T47D (cell line): Measurements from ENCODE around the gene ZNF618.

Experiments
- DNase-seq, 2 experiments: peaks; one replicate each; pipeline versions ENCODE4 v3.0.0 to v3.0.0-alpha.2; 2011 to 2012; ENCODE audit warnings: low read depth in 1 of 2, low spot score in 1 of 2
- JUND ChIP-seq: IDR thresholded peaks from 2 replicates; pipeline ENCODE4 v1.6.1; 2012; ENCODE audit warnings: low read depth
- in situ Hi-C: cut with HindIII; loops from 2 replicates; pipeline ENCODE4 v1.10.0; 2016; ENCODE audit warnings: low sequenced_read_pairs, low pct_unique_long_range_greater_than_20kb

Gene ZNF618

DNA sequence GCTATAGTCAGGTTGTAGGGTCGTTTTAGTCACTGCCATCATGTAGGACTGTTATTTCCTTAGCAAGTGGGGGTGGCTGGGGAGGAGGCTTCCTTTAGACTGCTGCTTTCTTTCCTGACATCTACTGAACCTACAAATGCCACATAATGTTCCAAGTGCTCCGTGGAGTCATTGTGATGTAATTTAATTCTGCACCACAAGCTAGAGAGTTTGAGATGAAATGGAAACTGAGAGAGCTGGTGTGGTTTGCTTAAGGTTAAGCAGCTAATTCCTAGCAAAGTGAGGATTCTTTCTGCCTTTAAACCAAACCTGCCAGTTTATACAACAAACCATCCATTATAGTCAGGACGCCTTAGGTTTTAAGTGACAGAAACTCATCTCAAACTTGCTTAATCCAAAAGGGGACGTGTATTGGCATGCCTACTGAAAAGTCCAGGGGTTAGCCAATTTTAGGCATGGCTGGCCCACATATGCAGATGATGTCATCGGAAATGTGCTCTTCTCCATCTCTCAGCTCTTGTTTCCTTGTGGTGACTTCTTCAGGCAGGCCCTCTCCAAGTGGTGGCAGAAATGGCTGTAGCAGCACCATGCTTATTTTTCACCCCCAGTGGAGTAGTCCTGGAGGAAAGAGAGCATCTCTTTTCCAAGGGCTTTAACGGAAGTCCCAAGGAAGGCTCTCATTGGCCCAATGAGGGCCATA, 30.5 kb downstream of the ZNF618 start:
- in situ Hi-C loops = no loop called here
- TF ChIP-seq JUND = no peak
- DNase-seq = no peak

DNA sequence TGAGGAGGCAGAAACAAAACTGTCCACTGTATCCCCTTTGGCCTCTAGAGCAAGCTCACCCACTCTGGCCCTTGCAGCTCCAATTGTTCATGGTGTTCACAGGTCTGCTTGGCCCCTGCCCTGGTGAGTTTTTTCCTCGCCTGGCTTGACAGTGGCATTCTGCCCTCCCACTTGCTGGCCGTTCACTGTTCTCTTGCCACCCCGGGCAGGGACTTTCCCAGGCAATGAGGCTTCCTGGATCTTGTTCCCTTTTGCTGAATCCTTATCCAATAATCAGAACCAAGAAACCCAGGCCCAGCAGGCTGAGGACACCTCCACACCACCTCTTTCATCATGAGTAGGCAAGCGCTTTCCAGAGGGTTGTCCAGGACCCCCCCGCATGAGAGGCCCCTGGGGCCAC, 31.2 kb downstream of the ZNF618 start:
- in situ Hi-C loops = no loop called here
- TF ChIP-seq JUND = no peak
- DNase-seq = no peak

DNA sequence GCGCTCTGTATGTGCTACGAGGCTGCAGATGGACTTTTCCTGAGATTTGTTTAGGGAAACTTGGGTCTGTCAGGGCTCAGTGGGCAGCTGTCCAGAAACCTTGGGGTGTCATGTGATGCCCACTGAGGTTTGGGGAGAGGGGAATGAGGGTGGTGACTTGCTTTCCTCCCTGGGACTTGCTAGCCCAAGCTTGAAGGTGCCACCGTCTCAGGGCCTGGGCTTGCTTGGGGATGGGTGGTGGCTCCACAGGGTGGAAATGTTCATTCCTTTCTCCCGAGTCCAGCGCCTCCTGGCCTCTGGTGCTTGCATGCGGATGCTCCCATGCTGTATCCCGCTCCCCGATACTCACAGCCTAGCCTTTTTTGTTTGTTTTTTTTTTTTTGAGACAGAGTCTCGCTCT, 33.3 kb downstream of the ZNF618 start:
- TF ChIP-seq JUND = no peak
- DNase-seq = no peak
- in situ Hi-C loops = no loop called here

DNA sequence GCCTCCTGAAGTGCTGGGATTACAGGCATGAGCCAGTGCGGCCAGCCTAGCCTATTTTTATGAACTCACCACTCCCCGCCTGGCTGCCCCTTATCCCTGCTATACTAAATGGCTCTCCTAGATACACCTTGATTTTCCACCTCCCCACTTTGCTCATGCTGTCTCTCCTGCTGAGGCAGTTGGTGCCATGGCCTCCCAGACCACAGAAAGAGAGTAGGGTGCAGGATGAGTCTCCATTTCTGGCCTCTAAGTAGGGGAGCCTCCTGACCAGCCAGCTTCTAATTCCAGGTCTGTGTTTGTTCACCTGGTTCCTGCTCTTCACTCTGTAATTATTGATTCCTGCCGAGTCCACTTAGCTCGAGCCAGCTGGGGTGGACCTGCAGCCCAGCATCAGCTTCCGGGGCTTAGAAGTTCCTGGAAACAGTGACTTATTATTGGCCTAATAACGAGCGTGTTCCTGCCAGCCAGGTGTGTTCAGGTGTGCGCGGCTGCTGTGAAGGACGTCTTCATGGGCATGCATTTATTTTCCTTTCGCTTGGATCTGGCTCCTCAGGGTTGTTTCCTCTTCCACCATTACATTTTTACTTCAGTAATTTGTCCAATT, 34.0 kb downstream of the ZNF618 start:
- no peak for DNase-seq
- no peak for TF ChIP-seq JUND
- in situ Hi-C loops = no loop called here

DNA sequence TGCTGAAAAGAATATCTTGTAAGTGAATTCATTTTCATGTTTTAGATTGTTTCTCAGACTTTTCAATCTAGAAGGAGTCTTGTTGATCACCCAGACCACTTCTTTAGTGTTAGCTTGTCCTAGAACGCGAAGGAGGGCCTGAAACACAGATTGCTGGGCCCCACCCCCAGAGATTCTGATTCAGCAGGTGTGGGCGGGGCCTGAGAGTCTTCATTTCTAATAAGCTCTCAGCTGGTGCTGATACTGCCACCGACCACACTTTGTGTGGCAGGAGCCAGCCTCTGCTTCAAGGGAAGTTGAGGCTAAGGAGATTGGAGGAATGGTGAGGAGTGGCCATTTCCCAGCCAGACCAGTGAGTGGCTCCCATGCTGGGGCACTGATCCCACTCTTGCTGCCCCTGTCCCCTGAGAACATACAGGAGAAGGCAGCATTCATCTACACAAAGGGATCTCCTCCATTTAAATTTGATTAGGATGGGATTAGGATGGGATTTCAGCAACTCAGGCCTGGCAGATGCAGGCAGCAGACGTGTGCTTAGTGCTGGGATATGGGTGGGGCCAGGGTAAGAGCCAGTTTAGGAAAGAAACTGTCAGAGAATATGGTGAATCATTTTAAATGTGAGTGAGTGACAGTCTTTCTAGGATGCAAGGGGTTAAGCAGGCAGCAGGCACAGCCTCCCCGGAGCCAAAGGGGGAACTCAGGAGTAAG, 35.9 kb downstream of the ZNF618 start:
- in situ Hi-C loops = no loop called here
- DNase-seq = no peak
- no peak for TF ChIP-seq JUND

DNA sequence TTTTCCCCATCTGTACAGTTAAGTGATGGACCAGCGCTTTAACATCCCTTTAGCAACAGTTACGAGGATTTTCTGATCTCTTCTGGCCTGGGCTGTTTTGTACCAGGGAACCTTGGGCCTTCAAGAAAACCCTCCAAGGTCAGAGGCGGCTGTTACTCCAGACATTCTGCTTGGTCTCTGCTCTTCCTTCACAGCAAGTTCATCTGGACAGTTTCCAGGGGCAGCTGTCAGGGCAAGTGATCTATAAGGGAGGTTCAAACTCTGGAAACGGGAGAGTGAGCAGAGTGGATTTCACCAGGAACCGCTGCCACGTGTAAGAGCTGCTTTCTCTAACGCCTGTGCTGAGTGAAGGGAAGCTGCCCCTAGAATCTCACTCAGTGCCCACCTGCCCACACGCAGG, 36.7 kb downstream of the ZNF618 start:
- no peak for TF ChIP-seq JUND
- no peak for DNase-seq
- in situ Hi-C loops = no loop called here

DNA sequence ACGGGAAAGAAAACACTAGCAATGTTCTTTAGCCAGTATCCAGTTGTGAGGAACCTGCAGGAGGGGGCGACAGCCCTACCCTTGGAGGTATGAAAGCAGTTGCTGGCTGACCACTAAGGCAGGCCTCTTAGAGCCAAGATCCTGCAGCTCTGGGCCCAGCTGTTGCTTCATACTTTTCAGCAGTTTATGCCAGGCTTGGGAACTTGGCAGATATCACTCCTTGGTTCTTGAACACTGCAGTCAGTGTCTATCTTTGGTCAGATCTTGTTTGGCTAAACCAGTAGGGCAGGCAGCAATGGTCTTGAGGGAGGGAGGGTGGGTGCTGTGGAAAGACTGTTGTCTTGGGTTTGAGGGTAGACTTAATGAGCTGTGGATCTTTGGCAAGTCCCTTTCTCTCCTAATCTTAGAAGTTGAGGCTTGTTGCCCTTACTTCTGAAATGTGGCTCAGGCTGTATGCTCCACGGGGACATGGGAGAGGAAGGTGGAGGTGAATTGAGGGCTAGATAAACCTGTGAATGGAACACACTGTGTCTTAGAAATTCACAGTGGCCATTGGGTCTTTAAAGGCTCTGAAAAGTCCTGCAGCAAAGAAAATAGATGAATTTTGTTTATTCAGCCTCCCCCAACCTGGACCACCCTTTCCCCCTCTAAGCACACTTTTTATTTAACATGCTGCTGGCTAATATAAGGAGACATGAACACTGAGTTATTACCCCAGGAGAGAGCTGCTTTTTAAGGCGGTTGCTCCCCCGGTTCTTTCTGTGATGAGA, 37.5 kb downstream of the ZNF618 start:
- DNase-seq = peak in 1 of 2 experiments; percentile 70
- in situ Hi-C loops = no loop called here
- TF ChIP-seq JUND = no peak

DNA sequence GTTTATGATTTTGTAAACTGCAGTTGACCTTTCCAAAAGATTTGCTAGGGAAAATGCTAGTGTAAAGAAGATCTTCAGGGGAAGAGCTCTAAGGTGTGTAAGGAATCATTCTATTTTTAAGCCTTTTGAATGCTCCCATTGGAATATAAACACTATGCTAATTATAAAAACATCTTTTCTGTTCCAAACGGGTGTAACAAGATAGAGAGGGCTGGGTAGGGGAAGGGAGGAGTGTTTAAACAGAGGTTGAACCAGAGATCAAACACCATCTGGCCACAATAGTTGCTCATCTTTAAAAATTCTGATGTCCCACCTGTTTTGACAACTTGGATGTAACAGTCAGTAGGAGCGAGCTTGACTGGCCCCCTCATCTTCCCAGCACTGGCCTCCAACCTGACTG, 38.4 kb downstream of the ZNF618 start:
- TF ChIP-seq JUND = no peak
- in situ Hi-C loops = no loop called here
- no peak for DNase-seq

DNA sequence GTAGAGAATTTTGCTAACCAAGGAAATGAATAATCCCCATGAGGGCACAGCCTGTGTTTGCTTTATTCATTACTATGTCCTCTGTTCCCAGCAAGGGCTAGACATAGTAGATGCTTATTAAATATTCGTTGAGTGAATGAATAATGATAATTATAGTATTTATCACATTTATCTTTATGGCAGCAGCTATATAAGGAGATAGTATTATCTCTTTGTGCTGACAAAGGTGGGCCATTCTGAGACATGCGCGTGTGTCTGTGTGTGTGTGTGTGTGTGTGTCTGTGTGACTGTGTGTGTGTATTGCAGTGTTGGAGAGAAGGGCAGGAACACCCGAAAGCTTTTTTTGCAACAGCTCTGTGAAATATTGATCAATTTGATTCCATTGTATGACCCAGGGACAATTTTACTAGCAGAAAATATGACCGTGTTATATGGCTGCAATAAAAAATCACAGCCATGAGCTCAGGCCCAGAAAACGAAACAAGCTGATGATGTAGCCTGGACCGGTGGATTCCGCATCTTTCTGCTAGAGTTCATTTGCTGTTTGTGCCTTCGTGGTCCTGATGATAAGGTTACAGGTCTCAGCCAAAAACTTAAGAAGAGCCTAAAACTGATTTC, 39.8 kb downstream of the ZNF618 start:
- no peak for DNase-seq
- in situ Hi-C loops = no loop called here
- TF ChIP-seq JUND = no peak

DNA sequence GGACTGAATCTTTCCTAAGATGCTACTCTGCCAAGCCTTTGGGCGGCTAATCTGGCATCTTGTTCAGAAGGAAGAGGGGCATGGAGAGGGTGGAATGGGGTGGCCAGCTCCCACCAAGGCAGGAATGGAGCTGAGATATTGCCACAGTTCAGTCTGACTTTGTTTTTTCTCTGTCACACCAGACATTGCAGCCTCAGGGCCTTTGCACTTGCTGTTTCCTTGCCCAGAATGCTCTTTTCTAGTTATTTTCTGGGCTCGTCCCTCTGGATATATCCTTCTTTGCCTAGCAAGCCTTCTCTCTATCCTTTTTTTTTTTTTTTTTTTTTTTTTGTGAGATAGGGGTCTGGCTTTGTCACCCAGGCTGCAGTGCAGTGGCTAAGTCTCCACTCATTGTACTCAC, 40.8 kb downstream of the ZNF618 start:
- in situ Hi-C loops = no loop called here
- no peak for DNase-seq
- no peak for TF ChIP-seq JUND

DNA sequence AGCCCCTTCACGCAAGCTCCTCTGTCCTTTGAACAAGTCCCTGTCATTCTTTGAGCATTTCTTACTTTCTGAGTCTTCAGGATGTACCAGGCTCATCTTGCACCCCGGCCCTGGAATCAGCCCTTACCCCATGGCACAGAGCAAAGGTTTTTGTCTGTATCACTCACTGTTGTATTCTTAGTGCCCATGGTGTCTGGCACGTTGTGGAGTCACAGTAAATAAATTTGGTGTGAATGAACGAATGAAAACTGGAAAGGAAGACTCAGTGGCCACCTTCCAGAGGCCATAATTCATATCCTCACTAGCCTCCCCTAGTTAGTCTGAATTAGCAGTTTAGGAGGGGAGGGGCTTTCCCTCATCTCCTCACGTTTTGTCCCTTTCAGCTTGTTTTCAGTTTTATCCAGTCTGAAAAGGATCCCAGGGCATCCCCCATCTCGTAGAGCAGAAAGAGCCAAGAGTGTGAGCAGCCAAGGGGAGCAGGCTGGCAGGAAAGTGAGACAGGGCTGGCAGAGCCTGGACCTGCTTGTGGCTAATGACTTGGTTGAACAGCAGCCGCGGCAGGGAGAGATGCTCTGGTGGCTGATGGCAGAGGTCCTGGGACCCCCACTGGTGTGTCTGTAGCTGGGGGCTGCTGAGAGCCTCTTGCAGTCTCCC, 42.7 kb downstream of the ZNF618 start:
- in situ Hi-C loops = no loop called here
- no peak for DNase-seq
- no peak for TF ChIP-seq JUND

DNA sequence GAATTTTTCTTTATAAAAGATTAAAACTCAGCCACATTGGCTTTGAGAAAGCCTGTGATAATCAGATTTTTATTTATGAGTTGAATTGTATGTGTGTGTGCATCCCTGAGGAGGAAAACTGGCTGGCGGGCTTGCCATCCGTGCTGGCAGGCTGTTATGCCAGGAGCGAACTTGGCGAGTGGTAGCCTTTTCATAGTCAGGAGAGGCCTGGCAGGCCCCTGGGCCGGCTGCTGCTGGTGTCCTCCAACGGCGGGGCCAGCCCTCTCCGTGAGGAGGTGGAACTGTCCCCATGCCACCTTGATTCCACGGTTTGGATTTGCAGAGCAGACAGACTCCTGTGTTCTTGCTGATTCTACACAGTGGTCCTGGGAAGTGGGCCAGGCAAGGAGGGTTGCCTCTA, 43.3 kb downstream of the ZNF618 start:
- no peak for DNase-seq
- no peak for TF ChIP-seq JUND
- in situ Hi-C loops = no loop called here
